NCI-H2196 treated with DMSO at 0.1 percent for 48 hours (cell line): ENCODE data around the gene PPM1H.
"Not testable (repeated sequence)": the region's sequence is repeated elsewhere in the genome, so short reads cannot be mapped to it uniquely, and the experiment has no call there.

Source experiments
- DNase-seq: peaks from one replicate; lab custom pipeline; 2025; ENCODE audit not compliant: unreplicated experiment; lab: John Stamatoyannopoulos, UW

PPM1H gene

DNA sequence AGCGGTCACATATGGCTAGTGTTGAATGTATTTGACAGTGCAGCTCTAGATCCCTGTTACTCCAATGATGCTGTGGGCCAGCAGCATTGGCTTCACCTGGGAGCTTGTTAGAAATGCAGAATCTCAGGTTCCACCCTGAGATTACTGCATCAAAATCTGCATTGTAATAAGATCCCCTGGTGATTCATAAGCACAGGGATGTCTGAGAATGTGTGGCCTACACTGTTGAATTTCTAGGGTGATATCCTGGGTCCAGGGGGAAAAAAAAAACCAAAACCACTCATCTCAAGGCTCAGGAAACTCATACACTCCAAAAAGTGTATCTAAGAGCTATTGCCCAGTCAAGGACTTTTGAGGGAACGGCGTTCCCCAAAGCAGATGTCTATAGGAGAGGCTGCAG, 196.8 kb downstream of the PPM1H start:
- no peak for DNase-seq

DNA sequence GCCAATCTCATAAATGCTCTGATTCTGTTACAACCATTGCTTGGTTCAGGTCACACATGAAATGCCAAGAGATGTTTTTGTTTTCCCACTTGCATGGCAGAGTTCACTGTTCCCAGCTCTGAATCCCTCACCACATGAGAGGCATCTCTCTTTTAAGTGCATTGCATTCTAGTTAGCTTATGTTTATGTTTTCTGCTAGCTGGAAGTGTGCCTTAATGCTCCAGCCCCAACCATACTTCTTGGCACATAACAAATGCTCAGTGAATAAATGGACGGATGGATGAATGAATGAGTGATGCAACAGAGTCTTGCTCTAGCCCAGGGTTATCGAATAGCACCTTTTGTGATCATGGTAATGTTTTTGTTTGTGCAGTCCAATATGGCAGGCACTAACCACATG, 197.3 kb downstream of the PPM1H start:
- no peak for DNase-seq

DNA sequence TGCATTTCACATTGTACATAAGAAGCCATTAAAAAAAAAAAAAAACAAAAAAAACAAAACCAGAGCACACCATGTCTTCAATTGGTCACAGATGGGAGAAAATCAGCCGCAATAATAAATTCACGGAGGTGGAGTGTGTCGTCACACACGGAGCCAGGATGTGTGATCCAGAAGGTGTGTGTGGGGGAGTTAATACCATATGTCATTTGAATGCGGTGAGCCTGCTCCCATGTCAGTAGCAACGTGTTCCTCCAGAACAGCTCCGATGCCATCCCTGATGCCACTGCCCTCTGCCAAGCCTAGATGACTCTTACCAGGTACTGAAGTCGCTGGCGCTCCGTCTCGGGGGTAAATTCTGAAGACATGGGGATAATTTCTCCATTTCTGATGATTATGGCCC, 197.8 kb downstream of the PPM1H start:
- no peak for DNase-seq

GRCh38 chr12:62736596-62736995, 198.4 kb downstream of the PPM1H start:
- DNase-seq: no peak

GRCh38 chr12:62732861-62733427, 202.0 kb downstream of the PPM1H start:
- no peak for DNase-seq

DNA sequence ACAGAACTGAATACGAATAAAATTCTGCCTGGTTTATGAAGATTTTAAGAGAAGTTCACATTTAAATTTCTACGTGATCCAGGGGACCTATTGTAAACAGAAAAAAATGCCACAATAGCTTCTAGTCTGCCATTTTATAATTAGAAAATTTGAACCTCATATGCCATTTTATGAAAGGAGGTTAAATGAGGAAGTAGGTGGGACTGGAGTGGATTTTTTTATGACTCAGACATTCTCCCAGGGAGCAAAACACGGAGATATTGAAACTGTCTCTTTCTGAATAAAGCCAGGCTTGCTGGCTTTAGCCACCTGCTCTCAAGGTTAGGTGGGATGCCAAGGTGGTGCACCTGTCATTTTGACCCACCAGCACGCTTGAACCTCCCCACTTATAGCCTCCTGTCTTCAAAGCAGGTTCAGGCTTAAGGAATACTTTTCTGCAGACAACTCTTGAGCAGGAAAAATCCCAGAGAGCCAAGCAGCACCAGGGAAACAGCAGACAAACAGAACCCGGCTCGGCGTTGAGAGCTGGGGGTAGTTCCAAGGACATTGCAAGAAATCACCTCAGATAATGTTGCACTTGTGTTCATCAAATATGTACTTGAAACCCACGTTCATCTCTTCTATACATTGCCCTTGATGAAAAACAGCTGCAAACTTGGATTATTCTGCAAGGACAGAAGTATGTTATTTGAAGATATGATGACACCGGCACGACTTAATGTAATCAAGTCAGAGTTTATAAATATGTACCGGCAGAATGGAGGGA, 203.7 kb downstream of the PPM1H start:
- DNase-seq: peak; percentile 7

DNA sequence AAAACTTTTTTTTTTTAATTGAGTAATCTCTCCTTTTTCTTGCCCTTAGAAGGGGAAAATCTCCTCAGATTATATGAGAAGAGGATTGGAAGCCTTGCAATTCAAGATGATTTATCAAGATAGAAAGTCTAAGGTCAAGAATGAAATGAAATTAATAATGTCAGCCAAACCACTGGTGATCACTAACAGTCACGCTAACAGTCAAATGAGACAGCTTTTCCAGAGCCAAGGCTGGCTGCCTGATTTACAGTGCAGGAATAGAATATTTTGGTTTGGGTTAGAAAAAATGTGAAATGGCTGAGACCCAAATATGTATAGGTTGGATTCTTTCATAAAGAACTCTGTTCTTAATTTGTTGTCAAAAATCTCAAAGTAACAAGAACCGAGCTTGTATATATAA, 204.3 kb downstream of the PPM1H start:
- no peak for DNase-seq

GRCh38 chr12:62729579-62730544, 205.1 kb downstream of the PPM1H start:
- not testable (repeated sequence) for DNase-seq

GRCh38 chr12:62728741-62729140, 206.2 kb downstream of the PPM1H start:
- DNase-seq: no peak

- DNase-seq: no peak
These were observed 208.4 kb downstream of the PPM1H start for GRCh38 chr12:62726471-62726980.

DNA sequence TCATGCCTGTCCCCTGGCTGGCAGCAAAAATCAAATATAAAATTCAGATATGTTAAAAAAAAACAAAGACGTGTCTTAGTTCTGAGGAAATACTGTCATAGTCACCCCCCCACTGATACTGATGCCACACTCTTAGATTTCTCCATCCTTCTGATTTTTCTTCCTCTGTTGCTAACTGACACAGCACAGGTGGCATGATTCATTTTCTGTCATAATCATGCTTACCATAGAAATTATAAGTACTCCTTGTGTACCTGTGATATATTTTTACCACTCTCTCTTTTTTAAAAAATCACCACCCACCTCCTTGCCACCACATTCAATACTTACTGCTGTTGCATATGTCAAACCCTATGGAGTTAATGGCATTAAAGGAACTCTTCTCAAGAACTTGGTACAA, 209.2 kb downstream of the PPM1H start:
- no peak for DNase-seq

DNA sequence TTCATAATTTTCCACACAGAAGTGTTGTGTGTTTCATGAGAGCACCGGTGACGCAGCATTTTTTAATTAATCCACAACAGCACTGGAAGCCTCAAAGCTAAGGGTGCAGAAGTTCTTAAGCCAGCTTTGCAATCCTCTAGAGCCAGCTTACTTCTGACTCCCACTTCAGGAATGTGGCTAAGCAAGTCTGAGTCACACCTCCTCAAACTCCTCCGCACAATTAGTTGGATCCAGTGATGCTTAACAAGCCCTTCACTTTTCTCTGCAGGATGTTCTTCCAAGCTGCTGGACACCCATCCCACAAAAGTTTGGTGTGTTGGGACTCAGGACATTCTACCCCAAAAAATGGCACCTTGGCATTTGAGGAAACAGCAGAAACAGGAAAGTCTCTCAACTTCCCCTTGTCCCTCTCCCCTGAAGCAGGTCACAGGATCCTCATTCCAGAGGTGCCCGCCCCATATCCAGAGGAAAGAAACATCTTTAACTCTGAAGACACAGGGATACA, 210.0 kb downstream of the PPM1H start:
- peak; percentile 32 for DNase-seq

GRCh38 chr12:62724285-62724684, 210.7 kb downstream of the PPM1H start:
- DNase-seq: no peak

DNA sequence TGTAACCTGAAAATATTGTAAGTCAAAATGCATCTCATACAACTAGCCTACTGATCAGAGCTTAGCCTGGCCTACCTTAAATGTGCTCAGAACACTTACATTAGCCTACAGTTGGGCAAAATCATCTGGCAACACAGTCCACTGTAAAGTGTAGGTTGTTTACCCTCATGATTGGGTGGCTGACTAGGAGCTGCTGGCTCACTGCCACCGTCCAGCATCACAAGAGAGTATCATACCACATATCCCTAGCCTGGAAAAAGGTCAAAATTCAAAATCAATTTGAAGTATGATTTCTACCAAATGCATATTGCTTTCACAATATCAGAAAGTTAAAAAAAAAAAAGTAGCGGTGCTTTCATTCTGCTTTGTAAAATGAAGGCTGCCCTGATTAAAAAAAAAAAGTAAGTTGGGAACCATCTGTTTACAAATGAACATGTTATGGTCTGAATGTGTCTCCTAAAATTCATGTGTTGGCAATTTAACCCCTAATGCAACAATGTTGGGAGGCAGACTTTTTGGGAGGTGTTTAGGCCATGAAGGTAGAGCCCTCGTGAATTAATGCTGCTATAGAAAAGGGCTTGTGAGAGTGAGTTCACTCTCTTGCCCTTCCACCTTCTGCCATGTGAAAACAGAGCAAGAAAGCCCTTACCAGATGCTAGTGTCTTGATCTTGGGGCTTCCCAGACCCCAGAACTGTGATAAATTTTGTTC, 211.8 kb downstream of the PPM1H start:
- no peak for DNase-seq

GRCh38 chr12:62720661-62721330, 214.2 kb downstream of the PPM1H start:
- DNase-seq: peak; percentile 80

GRCh38 chr12:62720025-62720424, 214.9 kb downstream of the PPM1H start:
- no peak for DNase-seq

GRCh38 chr12:62718762-62719426, 216.1 kb downstream of the PPM1H start:
- DNase-seq: no peak

DNA sequence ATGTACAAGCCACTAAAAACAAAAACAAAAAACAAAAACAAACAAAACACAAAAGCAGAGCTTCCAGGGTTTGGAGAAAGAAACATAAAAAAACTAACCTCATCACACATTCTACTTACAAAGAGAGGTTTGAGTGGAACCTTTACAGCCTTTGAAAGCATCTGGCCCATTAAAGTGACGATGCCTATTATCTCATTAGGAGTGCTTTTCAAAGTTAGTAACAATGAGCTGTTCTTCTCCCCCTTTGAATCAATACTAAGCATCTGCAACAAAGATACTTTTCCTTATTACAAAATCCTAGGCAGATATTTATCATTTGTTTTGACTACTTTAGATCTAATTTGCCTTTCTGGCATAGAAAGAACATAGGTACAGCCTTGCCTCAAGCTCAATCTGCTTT, 217.3 kb downstream of the PPM1H start:
- no peak for DNase-seq

GRCh38 chr12:62716866-62717525, 218.0 kb downstream of the PPM1H start:
- no peak for DNase-seq
